HG03432 (cell line): ENCODE results near the gene MEGF9.
A peak's percentile ranks its signal among the peaks of the same experiment; 100 is the strongest.

Experiments used
- ATAC-seq: cut with Tn5 transposase; IDR thresholded peaks from one replicate; pipeline ENCODE4 v1.9.1; 2021; ENCODE audit warnings: mild to moderate bottlenecking, moderate library complexity; ENCODE audit not compliant: unreplicated experiment

MEGF9 gene

DNA sequence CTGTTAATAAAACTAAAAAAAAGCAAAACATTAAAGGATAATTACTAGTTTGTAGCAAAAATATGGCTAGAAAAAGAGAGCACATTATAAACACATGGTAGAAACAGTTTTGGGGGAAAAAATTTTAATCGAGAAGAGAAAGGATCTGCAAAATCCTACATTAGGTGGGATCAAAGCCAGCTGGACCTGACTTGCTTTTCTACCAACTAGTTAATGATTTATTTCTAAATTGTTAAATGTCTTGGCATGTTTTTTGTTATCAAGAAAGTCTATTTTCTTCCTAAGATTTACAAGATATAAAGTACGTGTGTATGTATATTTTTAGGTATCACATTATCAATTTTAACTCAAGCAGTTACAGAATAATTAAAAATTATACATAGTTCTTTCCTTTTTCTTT is 87.2 kb downstream of the MEGF9 start:
- no peak for ATAC-seq

DNA sequence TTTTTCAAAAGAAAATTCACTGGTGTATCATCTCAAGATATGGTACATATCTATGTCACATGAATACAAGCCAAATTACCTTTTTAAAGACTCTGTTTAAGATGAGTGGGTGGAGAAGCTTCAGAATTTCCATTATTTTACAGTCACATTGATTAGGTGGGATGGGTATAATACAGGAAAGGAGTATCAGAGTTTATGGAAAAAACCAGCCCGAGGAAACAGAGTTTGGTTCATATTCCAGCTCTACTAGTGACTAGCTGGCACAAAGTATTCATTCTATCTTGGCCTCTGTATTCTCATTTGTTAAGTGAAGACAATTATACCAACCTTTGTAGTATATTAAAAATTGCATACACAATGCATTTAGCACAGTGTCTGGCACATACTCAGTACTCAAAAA is 87.8 kb downstream of the MEGF9 start:
- ATAC-seq: no peak

DNA sequence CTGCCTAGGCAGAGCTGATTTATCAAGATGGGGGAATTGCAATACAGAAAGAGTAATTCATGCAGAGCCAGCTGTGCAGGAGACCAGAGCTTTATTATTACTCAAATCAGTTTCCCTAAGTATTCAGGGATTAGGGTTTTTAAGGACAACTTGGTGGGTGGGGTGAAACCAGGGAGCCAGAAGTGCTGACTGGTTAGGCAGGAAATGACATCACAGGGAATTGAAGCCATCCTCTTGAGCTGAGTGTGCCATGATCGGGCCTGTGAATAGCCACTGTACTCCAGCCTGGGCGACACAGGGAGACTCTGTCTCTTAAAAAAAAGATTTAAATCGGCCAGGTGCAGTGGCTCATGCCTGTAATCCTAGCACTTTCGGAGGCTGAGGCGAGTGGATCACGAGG is 89.0 kb downstream of the MEGF9 start:
- ATAC-seq: no peak

DNA sequence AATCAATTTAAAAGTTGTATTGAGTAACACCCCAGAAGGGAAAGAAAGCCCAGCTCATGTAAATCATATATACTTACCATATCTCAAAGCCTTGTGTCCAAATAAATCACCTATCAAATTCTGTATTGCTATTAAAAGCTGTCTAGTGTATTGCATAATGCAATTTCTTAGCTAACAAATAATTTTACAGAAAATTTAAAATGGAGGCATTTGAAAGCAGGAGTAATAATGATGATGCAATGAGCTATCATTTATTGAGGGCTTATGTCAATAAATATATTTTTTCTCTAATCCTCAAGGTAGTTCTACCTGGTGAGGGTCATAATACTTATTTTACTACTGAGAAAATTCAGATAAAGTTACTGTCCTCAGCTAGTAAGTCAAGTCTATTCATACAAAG is 91.5 kb downstream of the MEGF9 start:
- no peak for ATAC-seq

DNA sequence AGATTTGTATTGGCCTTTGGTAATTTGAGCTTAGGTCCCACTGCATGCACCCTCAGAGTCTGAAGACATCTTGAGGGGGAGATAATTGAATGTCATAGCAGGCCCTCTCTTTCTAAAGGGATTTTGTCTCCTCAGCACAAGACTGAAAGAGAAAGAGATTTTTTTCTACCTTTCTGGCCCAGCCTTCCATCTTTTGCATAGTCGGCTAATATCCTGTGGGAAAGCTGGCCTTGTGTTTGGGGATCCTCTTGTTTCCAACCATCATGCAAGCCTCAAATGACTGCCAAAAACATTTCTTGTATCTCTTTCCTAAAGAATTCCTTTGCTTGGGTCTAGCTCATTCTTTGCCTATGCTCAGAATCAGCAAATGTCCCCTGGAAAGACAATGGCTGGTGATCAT is 92.3 kb downstream of the MEGF9 start:
- no peak for ATAC-seq

DNA sequence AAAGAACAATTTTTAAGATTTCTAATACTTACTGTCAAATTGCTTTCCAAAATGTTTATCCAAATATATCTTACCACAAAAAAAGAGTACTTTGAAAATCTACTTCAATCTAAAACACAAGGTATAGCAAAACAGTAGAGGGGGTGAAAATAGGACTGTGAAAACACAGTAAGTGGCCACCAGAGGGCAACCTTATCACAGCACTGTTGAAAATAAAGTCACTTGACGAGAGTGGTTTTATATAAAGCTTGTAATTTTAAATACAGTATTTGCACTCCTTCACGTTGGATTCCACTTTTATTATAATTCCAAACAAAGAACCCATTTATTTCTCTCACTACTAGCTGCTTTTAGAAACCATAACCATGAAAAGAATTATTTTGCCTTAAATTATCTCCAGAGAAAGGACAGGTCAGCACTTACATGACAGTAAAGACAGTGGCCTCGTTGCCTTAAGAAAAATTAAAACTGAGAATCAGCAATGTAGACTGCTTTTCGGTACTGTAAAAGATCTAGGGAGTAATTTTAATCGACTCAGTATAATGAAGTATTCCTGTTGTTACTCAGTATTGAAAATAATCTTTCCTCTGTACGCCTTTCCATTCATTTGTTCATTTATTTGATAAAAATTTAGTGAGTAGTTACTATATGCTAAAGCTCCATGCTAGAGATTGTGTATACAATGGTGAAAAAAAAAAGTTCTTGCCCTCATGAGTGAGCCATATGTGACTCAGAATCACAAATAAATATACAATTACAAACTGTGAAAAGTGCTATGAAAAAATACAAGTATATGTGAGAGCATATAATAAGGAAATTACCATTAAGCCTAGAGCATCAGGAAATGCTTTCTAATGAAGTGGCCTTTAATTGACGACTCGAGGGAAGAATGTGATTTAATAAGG is 94.3 kb downstream of the MEGF9 start:
- peak; percentile 68 for ATAC-seq

DNA sequence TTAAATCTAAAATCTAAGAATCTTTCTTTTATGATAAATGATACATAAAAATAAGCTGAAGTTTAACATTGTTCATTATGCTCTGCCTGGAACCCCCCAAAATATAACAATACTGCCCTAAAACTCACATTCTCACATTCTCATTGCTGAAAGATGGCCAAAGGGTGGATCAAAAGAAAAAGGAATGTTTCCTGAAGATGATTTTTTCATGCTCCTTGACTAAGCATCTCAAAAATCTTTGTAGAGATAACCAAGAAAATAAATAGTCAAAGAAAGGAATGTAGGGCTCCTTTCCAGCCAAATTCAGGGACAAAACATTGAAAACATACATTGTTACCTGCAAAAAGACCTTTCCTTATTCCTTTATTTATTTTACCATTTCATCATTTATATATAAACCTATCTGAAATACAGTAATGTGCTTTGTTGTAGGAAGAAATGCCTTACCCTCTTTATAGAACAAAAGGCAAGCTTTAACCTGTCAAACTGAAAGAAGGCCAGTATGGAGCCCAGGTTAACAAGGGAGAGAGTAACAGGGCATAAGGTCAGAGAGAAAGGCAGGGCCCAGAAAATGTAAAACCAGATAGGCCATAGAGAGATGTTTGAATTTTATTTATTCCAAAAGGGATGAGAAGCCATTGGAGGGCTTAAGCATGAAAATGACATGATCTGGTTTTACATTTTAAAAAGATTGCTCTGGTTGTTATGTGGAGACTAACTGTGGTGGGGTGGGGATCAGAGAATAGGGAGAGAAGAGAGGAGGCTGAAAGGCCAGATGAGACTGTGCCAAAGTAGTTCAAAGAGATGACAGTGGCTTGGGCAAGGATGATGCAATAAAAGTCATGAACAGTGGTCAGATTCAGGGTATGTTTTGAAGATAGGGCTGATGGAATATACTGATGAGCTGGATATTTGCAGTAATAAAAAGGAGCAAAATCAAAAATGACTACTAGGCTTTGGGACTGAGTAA is 97.0 kb downstream of the MEGF9 start:
- ATAC-seq: no peak

DNA sequence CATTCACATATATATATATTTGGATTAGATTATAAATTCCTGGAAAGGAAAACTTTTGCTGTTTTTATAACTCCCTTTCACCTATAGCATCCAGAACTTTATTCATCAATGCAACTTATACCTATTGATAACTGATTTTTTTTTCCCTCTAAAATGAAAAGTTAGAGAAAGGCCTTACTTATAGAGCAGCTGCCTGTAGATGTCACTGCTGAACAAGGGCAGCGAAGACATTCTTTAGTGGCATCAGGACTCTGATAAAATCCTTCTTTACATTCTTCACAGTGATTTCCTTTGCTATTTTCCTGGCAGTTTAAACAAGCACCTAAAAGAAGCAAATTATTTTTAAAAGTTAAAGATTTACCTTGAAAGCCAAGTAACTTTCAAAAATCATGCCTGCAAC is 102.1 kb downstream of the MEGF9 start:
- ATAC-seq: no peak

DNA sequence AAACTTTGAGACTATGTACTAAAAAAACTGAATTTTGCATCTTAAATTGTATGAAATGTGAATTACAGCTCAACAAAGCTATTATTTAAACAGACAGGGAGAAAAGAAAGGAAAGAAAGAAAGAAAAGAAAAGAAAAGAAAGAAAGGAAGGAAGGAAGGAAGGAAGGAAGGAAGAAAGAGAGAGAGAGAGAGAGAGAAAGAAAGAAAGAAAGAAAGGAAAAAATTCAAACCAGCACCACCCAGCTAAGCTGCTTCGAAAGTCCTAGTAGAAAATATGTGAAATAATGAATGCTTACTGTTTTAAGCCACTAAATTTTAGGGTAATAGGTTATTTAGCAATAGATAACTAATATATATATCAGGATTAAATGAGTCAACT is 102.6 kb downstream of the MEGF9 start:
- ATAC-seq: no peak

DNA sequence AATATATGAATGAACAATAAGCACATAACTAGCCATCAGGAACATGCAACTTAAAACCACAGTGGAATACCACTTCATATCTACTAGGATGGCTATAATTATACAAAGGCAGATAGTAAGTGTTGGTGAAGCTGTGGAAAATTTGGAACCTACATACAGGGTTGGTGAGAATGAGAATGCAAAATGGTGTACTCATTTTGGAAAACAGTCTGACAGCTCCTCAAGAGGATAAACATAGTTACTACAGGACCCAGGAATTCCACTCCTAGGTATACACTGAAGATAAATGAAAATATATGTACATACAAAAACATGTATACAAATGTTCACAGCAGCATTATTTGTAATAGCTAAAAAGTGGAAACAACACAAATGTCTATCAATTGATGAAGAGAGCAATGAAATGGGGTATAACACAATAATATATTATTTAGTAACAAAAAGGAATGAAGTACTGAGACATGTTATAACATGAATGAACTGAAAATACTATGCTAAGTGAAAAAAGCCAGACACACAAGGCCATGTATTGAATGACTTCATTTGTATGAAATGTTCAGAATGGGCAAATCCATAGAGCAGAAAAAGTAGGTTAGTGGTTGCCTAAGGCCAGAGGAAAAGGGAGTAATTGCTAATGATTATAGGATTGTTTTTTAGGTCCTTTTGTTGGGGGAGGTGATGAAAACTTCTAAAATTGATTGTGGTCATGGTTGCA is 103.1 kb downstream of the MEGF9 start:
- ATAC-seq: no peak

DNA sequence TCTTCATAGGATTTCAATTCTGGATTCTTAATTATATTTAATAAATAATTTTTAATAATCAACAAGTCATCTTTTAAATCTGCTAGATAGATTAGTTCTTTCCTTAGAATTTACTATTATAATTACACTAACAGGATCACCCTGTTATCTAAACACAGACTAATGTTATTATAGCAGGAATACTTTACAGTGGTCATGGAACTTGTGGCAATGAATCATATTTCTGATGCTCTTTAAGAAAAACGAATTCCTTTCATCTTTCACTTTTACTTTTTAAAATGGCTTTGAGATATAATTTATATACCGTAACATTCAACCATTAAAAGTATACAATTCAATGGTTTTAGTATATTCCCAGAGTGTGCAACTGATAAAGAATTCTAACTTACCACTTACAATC is 104.6 kb downstream of the MEGF9 start:
- no peak for ATAC-seq

DNA sequence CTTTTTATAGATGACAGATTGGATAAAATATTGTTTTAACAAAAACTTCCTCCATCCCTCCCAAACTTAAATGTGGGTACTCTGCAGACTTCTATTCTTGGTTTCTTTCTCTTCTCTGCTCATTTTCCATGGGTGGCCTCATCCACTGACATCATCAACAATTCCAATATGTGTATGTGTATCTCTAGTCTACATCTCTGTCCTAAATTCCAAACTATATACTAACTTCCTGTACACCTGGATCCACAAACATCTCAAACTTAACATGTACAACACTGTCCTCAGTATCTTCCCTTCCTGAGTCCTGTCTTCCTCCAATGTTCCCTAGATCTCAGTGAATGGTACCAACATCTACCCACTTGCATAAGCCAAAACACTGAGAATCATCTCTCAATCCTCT is 105.8 kb downstream of the MEGF9 start:
- no peak for ATAC-seq

DNA sequence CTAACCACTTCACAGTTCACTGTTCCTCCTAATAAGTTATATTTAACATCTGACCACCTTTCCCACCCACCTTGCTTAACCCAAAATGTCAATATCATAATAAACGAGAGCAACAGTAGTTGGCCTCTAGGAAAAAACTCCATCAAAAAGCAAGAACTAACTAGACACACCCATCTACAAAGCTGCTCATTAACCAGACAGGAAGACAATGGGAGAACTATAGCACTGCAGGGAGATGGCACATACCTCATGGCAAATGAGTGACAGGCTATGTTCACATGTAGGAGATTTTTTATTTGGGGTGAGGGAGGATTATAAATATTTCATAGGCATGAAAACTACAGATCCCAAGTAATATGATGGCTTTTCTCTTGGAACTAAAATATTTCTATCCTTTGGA is 110.7 kb downstream of the MEGF9 start:
- ATAC-seq: no peak

DNA sequence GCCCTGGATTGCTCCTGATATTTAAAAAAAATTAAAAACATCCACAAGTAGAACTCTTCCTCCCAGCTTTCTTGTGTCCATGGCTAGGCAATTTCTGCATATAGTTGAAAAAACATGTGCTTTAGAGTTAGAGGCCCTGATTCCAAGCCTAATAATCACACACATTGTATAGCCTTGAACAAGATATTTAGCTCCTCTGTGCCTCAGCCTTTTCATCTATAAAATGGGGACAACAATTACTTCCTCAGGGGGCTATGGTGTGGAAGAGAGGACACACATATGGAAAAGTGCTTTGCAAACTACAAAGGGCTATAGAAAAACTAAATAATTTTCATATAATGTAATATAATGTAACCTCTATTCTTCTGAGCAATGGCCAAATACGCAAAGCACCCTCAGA is 111.3 kb downstream of the MEGF9 start:
- ATAC-seq: no peak

DNA sequence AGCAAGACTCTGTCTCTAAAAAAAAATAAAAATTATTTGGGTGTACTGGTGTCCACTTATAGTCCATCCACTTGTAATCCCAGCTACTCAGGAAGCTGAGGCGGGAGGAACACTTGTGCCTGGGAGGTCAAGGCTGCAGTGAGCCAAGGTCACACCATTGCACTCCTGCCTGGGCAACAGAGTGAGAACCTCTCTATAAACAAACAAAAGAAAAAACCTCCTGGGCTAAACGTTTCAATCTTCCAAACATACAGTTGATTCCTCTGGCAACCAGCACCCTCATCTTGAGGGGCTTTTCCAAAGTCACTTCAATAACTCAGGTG is 120.4 kb downstream of the MEGF9 start:
- no peak for ATAC-seq

DNA sequence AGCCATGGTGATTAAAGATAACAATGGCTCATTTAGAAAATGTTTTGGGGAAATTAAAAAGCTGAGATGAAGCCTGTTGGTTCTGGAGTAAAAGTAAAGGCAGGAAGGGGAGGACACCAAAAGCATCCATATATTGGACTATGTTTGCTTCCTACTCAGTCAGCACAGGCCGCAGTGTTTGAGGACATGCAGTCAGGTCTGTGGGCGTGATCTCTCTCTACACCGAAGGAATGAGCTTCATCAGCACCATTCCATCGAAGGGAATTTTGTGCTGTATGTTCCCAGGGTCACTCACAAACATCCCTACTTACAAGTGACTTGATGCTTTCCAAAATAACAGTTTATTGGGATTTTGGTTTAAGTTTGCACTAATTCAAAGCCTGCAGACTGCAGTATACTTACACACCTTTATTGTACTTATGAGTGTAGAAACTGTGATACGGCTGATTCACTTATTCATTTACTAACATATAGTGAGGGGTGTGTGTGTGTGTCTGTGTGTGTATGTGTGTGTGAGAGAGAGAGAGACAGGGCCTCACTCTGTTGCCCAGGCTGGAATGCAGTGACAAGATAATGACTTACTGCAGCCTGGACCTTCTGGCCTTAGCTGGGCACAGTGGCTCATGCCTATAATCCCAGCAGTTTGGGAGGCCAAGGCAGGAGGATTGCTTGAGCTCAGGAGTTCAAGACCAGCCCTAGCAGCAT is 120.9 kb downstream of the MEGF9 start:
- ATAC-seq: no peak

DNA sequence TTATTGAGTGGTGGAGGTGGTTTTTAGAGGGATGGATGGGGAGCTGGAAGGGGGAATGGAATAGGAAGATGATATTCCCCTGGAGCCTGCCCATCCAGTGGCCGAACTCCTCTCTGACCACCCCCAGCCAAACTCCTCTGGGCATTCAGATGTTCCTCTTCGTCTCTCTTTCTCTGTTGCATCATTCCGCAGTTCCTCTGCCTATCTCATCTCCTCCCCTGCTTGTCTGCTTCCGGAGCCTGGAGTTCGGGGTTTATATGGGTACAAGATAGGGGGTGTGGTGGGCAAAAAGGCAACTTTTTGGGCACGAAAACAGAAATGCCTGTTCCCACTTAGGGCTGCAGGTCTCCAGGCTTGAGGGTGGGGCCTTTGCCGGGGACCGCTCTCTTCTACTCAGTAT is 122.1 kb downstream of the MEGF9 start:
- ATAC-seq: no peak

DNA sequence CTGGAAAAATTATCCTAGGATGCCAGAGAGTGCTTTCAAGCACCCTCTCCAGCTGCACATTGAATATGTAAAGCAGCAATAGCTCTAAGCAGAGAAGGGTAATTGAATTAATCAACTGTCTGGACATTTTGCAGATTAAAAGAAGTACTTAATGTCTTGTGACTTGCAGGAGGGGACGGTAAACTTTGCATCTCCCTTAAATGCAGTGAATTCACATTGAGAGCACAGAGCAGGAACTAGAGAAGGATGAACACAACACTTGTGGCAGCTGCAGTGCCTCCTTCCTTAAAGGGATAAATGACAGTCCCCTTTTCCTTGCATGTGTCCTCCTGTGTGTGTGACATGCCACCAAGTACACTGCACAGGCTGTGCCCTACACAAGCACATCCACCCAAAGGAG is 126.9 kb downstream of the MEGF9 start:
- ATAC-seq: no peak

DNA sequence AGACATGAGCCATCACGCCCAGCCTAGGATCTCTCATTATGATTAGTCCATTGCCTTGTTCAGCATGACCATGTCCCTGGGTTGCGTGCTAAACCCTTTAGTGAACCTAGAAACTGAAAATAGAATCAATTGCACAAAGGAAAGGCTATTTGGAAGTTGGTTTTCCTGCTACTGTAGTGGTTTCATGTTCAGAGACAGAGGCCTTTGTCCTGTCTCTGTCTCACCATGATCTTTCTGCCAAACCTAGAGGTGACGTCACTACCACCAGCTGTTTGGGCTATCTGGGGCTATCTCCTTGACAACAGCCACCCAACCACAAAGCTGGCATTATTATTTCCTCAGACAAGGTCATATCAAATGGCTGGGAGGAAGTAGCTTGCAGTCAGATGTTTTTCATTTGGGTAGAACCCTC is 130.3 kb downstream of the MEGF9 start:
- peak; percentile 51 for ATAC-seq

DNA sequence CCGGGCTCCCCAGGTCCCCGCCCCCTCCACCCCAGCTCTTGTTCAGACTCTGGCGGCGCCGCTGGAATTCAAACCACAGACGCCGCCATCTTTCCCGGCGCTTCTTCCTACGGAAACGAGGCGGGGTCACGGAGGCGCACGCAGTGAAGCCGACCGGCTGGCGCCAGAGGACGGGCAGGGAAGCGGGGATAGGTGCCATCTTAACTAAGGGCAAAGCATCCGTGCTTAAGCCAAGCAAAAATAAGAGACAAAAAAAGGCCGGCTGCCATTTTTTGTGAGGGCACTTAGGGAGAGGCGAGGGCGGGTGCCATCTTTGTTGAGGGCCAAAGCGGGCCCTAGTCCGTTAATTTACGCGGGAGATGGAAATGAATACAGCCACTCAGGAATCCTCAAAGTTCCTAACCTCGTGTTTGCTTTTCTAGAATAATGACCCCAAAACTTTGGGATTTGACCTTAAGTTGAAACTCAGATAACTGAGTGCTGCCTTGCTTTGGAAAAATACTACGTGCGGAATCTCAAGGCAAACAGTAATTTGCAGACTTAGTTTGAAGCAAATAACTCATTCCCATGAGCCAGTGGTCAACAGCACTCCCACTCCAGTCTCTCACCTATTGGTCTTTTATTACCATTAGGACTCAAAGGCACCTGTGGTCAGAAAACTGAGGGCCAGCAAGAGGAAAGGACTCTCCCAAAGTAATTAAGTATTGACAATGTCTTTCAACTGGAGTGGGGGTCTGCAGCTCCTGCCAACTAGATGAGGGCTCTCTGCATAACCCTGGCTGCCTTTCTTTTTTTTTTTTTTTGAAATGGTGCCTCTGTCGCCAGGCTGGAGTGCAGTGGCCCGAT is 134.0 kb downstream of the MEGF9 start, which contains the start of gene CDK5RAP2:
Gene CDK5RAP2, minus strand, starts transcription at position 117 of the 846 bp plus-strand sequence. CDS start 189 bp downstream, outside the sequence.
- ATAC-seq: peak; percentile 96
